Activated T-cell treated with anti-CD3 and anti-CD28 coated beads for 24 hours (primary cell): ENCODE measurements around the gene PPM1G.
"Not testable (repeated sequence)": the region's sequence is repeated elsewhere in the genome, so short reads cannot be mapped to it uniquely, and the experiment has no call there.

Experiments used
- DNase-seq: peaks from one replicate; pipeline ENCODE4 v3.0.0-alpha.2; 2020; ENCODE audit warnings: low read depth

The PPM1G gene

GRCh38 chr2:27409321-27410073, at the start of gene PPM1G:
Gene PPM1G, minus strand, starts transcription at chr2:27409591. Its CDS starts 169 bp downstream, at chr2:27409422.
- DNase-seq = peak; percentile 94

- DNase-seq = no peak
These were observed 44.6 kb upstream of the PPM1G start for GRCh38 chr2:27453968-27454367.

- no peak for DNase-seq
These were observed 41.7 kb upstream of the PPM1G start for GRCh38 chr2:27451095-27451494.

GRCh38 chr2:27448381-27448780, 39.0 kb upstream of the PPM1G start:
- DNase-seq = no peak

GRCh38 chr2:27446057-27446456, 36.7 kb upstream of the PPM1G start:
- DNase-seq = no peak

- DNase-seq = no peak
These were observed 36.2 kb upstream of the PPM1G start for GRCh38 chr2:27445615-27446014.

GRCh38 chr2:27445155-27445554, 35.8 kb upstream of the PPM1G start:
- DNase-seq = no peak

GRCh38 chr2:27442920-27443282, 33.5 kb upstream of the PPM1G start:
- no peak for DNase-seq

- DNase-seq = no peak
These were observed 32.8 kb upstream of the PPM1G start, which contains the start of gene KRTCAP3 for GRCh38 chr2:27441958-27442919. Gene KRTCAP3, plus strand, starts transcription at chr2:27442381. Its CDS starts 32 bp downstream, at chr2:27442413.

- DNase-seq = no peak
These were observed 32.0 kb upstream of the PPM1G start for GRCh38 chr2:27441226-27441926.

- DNase-seq = no peak
These were observed 26.2 kb upstream of the PPM1G start for GRCh38 chr2:27435628-27436027.

- no peak for DNase-seq
These were observed 22.0 kb upstream of the PPM1G start for GRCh38 chr2:27431395-27431794.

GRCh38 chr2:27428978-27429541, 19.7 kb upstream of the PPM1G start:
- peak; percentile 61 for DNase-seq

- peak; percentile 88 for DNase-seq
These were observed 19.0 kb upstream of the PPM1G start, which contains the start of gene NRBP1 for GRCh38 chr2:27428213-27428977. Gene NRBP1, plus strand, starts transcription at chr2:27428631. Its CDS starts 4,643 bp downstream, at chr2:27433274.

GRCh38 chr2:27427863-27428212, 18.4 kb upstream of the PPM1G start:
- no peak for DNase-seq

GRCh38 chr2:27425039-27425438, 15.6 kb upstream of the PPM1G start:
- not testable (repeated sequence) for DNase-seq

- DNase-seq = no peak
These were observed 13.6 kb upstream of the PPM1G start for GRCh38 chr2:27422958-27423357.

GRCh38 chr2:27421660-27422250, 12.4 kb upstream of the PPM1G start:
- DNase-seq = no peak

- no peak for DNase-seq
These were observed 11.6 kb upstream of the PPM1G start for GRCh38 chr2:27420996-27421395.

GRCh38 chr2:27416151-27416550, 6.8 kb upstream of the PPM1G start:
- DNase-seq = no peak
